Stimulated activated CD8-positive, alpha-beta memory T cell treated with anti-CD3 and anti-CD28 coated beads, Interleukin-15, amount 100 ng/mL, for 4 hours (primary cell): Measurements from ENCODE around the gene UBA6.
A peak's percentile ranks its signal among the peaks of the same experiment; 100 is the strongest.
"Not testable (repeated sequence)": the region's sequence is repeated elsewhere in the genome, so short reads cannot be mapped to it uniquely, and the experiment has no call there.

ENCODE experiments used
- DNase-seq, 2 donors: peaks; one replicate each; pipeline ENCODE4 v3.0.0-alpha.2; 2020; ENCODE audit warnings: low read depth in 2 of 2

The UBA6 gene

DNA sequence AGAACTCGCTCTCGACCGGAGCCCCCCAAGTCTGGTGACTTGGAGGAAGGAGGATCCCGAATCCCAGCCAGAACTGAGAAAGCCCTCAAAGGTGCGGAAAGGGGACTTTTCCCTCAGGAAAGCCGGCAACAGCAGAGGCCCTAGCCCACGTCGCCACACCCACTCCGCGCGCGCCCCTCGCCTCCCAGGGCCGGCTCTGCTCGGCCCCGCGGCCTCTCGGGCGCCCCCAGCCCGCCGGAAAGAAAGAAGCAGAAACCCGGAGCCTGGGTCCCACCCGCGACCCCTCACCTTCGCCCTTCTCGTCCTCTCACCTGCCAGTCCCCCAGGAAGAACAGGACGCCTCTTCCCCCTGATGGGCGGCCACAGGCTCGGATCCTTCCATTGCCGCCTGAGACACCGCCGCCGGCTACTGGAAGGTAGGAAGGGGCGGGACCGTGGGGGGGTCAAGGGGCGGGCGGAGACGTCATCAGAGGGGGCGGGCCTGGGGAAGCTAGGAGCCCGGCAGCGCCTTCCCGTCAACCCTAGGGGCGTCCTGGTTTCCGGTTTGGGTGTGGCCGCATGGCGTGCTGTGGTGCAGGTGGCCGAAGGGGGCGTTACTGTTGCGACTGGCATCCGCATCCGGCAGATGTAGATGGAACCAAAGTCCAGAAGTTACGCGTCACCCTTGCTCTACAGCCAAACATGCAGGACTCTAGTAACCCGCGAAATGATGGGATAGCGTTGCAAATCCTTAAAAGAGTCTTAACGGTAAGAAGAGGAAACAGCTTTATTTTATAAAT lies at the start of gene UBA6:
Gene UBA6, minus strand, starts transcription at position 418 of the 779 bp plus-strand sequence. Its CDS starts 36 bp downstream, at position 382.
- peak; percentile 90 to 91 for DNase-seq

DNA sequence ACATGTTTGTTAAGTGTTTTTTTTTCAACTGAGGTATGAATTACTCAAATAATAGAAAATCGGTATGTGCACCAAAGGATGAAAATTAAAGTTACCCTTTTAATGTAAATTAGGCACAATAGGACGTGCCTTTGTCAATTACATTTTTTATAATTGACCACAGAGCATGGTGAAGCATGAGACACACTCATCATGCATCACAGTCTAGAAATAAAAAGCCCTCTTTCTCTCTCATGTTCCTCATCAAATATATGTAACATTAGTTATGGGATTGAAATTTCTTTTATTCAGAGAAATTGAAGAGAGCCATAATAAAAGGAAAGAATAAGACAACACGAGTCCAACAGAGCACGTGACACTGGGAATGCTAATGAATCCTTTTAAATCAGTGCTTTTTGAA lies 49.7 kb upstream of the UBA6 start:
- no peak for DNase-seq

DNA sequence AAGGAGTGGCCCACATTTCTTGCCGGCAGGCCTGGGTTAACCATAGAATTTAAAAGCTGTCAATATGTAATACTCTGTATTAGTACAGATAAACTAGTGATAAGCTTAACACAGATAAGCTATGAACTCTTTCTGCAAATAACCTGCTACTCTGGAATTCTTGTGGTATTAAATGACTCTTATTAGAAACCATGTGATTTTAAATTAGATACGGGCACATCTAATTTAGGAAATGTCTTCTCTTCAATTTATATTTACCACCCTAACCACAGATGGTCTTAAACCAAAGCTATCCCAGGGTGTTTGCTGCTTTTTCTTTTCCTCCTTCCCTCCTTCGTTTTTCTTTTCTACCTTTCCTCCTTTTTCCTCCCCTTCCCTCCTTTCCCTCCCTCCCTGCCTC lies 48.3 kb upstream of the UBA6 start:
- DNase-seq: no peak

DNA sequence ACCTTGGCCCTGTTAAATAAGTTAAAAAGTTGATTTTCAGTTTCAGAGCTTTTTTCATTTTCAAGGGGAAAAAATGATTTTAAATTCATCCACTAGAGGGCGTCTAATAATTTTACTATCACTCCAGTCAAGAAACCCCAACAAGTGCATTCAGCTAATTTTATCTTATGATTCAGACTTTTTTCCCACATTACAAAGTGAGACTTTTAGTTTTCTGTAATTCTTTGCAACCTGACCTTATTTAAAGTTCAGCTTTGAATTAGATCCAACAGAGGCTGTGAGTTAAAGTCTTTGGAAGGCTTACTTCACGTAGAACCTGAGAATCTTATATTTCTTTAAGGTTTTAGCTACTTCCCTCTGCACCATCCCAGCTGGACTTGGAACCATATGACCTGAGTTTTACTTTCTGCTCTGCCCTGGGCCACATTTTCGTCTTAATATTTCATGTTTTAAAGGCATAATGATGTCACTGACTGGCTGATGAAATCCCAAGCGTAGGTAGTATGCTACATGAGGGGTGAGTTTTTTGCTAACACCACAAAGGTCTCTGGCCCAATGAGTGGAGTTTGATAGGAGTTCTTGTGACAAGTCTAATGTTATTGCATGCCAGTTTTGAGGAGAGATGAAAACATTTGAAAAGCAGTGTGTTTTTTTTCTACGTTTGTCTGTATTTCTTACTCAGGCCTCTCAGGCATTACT lies 46.0 kb upstream of the UBA6 start:
- no peak for DNase-seq

DNA sequence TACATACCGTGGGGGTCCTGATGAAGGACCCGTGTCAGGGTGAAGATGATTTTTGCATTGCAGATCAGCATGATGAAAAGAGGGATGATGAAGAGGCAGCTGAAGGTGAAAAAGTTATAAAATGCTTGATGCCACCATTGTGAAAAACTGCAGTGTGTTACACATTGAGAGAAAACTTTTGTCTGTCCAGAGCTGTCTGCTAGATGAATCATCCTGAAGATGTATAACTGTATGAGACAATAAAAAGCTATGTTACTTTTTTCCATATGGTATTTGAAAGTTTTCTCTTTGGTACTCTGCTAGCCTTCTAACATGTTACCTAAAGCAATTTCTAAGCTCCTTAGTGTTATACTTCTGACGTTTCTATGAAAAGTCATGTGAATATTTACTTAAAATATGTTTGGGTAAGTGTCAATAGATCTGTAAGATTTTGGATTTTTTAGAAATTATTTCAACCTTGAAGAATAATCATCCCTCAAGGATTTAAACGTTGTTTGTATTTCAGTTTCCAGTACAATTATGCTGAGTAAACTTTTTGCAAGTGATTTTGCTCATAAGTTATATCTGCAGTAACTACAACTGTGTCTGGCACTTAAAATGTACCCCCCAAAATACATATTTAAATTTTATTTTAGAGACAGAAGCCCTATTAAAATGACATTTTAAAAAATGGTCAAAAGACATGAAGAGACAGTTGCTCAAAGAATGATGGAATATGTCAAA lies 43.8 kb upstream of the UBA6 start:
- no peak for DNase-seq

DNA sequence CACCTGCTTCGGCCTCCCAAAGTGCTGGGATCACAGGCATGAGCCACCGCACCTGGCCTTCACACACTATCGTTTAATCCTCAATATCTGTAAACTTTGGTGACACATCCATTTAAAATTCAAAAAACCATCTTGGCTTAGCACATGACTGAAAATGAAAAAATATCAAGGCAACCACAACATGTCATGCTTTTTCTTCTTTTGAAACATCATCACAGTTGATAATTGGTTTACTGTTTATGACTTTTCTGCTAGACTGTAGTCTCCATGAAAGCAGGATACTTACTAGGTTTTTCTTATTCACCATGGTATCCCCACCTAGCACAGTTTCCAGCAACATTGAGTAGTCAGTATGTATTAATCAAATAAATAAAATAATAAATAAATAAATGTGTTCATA lies 42.2 kb upstream of the UBA6 start:
- DNase-seq: no peak

DNA sequence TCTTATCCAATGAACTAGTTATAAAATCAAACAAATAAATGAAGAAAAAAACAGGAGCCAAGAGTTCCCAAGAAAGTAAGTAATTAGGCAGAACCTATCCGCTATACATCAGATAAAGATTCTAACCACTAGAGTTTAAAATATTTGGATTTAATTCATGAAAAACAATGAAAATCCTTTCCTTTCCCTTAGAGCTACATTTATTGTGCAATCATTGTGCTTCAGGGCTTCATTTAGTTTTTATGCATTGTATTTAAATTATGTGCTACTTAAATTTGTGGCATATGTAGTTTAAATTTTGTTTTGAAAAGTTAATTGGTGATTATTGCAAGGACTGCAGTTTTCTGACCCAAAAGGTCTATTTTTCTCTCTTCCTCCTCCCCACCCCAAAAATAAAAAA lies 35.3 kb upstream of the UBA6 start:
- no peak for DNase-seq

DNA sequence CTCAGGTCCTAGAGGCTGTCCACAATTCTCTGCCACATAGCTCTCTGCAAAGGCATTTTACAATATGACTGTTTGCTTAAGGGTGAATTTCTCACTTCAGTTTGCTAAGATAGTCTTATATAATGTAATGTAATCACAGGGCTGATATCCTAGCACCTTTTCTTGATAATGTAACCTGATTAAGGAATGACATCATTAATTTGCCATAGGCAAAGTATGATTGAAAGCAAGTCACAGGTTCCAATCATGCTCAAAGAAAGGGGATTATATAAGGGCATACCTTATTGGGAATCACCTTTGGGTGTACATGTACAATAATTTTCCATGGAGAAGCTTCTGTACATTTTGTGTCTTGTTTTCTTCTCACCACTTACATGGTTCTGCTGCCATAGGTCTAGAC lies 34.4 kb upstream of the UBA6 start:
- no peak for DNase-seq

DNA sequence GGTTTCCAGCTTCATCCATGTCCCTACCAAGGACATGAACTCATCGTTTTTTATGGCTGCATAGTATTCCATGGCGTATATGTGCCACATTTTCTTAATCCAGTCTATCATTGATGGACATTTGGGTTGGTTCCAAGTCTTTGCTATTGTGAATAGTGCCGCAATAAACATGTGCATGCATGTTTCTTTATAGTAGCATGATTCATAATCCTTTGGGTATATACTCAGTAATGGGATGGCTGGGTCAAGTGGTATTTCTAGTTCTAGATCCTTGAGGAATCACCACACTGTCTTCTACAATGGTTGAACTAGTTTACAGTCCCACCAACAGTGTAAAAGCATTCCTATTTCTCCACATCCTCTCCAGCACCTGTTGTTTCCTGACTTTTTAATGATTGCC lies 29.6 kb upstream of the UBA6 start:
- DNase-seq: not testable (repeated sequence)

DNA sequence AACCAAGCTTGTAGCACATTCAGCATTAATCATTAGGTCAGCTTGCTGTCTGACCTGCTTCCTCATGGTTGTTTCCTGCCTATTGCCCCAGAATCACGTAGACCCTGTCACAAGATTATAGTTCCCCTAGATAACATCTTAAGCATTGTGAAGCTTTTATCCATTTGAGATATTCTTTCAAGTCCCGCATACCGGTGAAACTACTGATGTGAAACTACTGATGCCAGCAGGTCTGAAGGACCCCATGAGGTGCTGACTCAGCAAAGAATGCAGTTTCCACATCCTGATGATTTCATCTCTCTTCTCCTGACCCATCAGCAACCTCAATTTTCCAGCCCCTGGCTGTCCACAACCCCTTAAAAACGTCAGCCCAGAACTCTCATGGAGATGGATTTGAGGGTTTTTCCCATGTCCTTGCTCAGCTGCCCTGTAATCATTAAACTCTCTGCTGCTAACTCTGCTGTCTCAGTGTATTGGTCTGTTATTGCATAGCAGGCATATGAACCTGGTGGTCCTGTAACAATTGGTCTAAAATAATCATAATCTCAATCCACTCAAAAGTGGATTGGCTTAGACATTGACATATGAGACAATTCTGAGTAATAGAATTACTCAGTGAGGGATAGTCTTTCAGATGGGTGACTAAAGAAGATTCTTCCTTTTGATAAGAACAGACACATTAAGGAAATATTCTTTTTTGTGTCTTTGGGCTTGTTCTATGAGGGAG lies 26.3 kb upstream of the UBA6 start:
- no peak for DNase-seq

DNA sequence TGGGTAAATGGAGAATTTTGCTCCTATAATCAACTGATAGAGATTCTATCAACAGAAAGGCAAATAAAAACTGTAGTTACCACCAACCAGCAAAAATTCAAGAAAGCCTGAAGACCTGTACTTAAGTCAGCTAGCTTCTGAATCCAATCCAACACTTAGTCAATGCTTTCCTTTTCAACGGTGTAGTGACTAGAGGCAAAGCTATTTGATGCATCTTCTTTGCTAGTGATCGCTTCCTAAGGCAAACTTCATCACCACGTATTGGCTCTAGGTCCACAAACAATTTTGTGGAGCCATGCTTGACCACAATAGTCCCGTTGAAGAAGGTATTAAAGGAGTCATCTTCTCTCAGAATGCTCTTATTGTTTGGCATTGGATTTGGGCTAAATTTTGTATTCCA lies 25.0 kb upstream of the UBA6 start:
- DNase-seq: no peak

DNA sequence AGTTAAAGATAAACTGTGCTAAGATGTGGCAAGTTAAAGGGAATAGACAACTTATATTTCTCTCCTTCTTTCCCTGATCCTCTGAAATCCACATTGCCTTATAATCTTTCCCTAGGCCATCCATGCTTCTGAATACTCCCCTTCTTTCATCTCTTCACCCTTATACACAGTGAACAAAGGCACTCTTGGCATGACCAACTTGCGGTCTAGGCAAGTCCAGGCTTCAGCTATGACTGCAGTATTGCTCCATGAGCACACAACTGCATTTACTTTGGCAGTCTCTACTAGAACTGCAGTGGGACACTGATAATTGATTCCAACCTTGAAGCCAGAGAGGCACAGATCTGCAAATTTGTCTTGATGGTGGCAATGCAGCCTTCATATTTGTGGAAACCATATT lies 24.2 kb upstream of the UBA6 start:
- no peak for DNase-seq

DNA sequence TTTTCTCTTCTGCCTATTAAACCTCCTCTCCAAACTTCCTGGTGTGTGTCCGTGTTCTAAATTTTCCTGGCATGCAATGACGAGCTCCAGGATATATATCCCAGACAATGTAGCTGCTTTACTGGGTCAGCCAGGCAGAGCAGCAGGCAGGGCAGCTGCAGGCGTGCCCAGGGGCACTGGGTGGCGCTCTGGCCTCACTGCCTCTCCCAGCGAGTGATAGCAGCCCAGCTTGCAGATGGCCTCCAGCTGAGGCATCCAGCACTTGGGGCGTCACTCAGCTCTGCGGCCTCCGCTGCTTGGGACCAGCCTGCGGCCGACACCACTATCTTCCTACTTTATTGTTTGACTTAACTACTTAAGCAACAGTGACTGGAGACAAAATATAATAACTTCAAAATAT lies 23.0 kb upstream of the UBA6 start:
- DNase-seq: no peak

DNA sequence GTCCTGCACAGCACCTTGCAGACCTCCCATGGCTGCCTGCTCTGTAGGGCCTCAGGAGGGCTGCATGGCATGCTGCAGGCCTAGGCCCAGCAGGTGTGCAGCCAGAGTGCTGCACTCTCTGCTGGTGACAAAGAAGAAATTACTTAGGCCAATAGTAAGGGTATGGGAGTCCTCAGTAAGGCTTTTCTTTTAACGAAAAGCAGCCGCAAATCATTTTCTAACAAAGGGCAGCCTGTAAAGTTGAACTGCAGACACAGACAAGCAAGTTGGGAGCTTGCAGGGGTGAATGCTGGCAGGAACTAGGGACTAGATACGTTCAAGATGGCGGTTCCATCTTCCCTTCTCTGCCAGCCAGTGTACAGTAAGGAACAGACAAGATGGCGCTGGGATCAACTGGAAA lies 22.4 kb upstream of the UBA6 start:
- no peak for DNase-seq

DNA sequence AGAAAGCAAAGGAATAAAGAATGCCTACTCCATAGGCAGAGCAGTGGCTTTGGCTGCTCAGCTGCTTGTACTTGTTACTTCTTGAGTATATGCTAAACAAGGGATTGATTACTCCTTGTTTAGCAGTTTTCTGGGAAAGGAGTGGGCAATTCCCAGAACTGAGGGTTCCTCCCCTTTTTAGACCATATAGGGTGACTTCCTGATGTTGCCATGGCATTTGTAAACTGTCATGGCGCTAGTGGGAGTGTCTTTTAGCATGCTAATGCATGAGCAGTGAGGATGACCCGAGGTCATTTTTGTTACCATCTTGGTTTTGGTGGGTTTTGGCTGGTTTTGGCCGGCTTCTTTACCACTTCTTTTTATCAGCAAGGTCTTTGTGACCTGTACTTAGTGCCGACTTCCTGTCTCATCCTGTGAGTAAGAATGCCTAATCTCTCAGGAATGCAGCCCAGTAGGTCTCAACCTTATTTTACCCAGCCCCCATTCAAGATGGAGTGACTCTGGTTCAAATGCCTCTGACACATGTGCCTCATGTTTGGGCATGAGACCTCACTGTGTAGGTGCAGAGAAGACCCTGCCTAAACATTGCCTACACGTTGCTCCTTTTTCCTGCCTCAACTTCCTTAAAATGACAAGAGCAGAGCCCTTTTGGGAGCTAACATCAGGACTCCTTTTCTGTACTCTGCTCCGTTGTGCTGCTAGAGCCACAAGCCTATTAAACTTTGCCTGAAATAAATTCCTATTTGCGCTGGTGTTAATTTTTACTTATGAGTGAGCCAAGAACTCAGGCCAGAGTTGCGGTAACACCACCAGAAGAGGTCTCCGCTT lies 21.0 kb upstream of the UBA6 start:
- DNase-seq: no peak

DNA sequence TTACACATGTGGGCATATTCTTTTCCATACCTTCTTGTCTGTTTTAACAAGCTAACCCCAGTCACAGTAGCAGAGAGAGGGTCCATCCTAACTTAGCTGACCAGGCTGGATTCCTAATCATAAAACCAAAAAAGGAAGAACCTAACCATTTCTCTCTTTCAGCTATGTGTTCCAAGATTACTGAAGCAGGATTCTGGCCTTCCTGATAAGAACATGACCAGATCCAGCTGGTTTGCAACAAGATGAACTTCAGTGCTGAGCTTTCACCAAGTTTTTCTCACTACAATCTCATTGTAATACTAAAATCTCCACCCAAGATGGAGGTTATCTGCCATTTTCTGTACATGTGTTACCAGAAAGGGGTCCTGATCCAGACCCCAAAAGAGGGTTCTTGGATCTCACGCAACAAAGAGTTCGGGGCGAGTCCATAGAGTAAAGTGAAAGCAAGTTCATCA lies 20.4 kb upstream of the UBA6 start:
- DNase-seq: no peak

DNA sequence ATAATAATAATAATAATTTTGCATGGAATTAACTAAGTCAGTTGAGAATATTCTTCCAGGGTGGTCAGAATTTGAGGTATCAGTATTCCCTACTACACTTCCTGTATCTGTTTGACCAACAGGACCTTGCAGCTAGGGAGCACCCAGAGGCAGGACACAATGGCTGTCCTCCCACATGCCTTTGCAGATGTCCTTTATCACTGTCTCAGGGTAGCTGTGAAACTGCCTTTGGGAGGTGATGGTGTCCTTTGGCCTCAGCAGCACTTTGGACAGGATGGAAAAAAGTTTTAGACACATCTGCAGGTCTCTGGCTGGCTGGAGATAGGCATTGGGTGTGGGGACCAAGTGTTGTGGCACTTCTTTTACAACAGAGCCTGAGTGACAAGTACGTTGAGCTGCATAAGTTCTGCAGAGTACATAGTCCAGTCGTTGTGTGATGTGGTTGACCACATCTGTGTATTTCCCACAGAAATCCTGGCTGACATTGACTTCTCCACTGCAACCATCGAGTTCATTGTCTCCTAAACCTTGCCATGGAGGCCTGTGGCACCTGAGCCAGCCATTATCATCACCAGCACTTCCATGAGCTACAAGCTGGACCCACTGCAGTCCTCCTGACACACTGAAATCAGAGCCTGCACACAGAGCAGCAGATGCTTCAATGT lies 19.1 kb upstream of the UBA6 start:
- no peak for DNase-seq

DNA sequence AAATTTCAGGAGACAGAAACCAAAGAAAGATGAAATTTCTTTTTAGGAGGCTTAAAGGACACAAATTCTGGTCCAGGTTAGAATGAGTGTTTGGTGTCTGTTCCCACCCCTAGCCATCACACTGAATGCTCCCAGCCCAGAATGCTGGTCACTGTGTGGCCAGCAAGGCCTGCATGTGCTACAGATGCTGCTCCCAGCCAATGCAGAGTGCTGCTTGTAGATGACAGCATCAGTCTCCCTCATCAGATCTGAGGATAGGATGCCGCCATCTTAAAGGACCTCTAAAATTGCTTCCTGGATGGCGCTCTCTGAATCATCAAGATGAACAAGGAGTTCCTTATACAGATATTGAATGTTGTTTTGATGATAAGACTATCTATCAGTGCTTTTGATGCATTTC lies 17.9 kb upstream of the UBA6 start:
- no peak for DNase-seq

DNA sequence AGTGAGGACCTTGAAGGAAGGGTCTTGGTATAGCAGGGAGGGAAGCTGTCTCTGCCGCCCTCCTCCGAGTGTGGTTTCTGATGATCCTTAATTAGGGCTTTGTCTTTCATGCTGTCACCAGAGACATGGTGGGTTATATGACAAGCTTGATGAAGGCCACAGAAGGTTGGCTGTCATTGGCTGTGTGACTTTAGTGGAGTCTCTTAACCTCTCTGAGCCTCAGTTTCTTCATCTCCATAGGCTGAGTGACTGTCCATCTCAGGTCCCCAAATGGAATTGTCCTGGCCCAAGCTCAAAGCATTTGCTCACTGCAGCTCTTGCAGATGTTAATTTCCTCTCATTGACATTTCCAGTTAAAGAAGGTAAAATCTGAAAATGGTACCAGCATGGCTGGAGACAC lies 16.6 kb upstream of the UBA6 start:
- DNase-seq: no peak

DNA sequence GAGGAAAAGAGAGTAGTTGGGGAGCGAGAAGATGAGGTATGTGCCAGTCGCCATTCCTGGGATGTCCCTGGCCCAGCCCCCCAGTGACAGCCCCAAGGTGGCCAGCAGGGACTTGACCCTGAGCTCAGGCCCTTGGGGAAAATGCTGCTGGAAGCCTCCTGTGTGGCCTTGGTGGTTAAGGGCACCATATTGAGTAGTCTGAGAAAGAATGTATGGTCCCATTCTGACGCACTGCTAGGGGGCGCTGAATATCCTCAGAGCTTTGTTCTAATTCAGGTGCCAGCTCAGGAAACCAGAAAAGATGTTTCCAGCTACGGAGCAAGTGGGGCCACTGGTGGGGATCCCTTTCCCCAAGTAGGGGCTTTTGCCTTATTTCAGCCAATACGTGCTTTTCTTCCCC lies 14.0 kb upstream of the UBA6 start:
- no peak for DNase-seq

DNA sequence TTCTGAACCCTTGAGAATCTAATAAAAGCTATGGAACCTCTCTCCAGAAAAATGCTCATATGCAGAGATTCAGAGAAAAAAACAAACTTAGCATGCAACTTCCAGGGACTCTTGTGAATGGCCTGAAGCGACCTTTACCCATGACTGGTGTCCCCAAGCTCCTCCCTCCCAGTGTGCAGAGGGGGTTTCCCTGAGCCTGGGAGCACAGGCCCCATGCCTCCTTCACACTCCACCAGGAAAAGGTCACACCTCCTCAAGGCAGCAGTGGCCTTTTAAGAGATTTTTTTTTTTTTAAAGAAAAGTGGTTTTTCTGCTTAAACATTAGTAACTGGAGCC lies 13.3 kb upstream of the UBA6 start:
- no peak for DNase-seq
